Mucosa of descending colon (tissue), 3 donors: Measurements from ENCODE around the gene HEG1. TPM values are rescaled to one million over a fixed set of nuclear protein-coding genes. Genes with fewer than 3 reads are reported as not detected.
A peak's percentile ranks its signal among the peaks of the same experiment; 100 is the strongest.

Experiments
- ATAC-seq: fragments of 200-7000 bp; cut with Tn5 transposase; one replicate; pipeline ENCODE4 v1.9.1; 2020; ENCODE audit warnings: mild to moderate bottlenecking, moderate library complexity
- DNase-seq, 3 donors: peaks; one replicate each; pipeline ENCODE4 v3.0.0-alpha.2; 2020
- H3K36me3 ChIP-seq: fragments of 200-600 bp; one replicate; pipeline ENCODE4 v1.8.0; 2021; ENCODE audit warnings: low read depth, mild to moderate bottlenecking
- H3K4me1 ChIP-seq: fragments of 200-600 bp; one replicate; pipeline ENCODE4 v1.8.0; 2021; ENCODE audit warnings: low read depth, mild to moderate bottlenecking
- H3K4me3 ChIP-seq: fragments of 200-600 bp; one replicate; pipeline ENCODE4 v1.8.0; 2021; ENCODE audit warnings: mild to moderate bottlenecking
- H3K9me3 ChIP-seq: fragments of 200-600 bp; one replicate; pipeline ENCODE4 v1.8.0; 2021; ENCODE audit warnings: mild to moderate bottlenecking
- CTCF ChIP-seq: fragments of 200-600 bp; IDR thresholded peaks from one replicate; pipeline ENCODE4 v1.8.0; 2022; ENCODE audit warnings: antibody characterized with exemption, mild to moderate bottlenecking
- intact Hi-C, 2 donors: fragments of 100-400 bp; cut with DNase I in 1 of 2; cut with micrococcal nuclease in 1 of 2; formaldehyde crosslinking; loops; one replicate each; pipeline versions ENCODE4 v1.11.0 to v1.11.1; 2022; cut with DNase I, micrococcal nuclease
- total RNA-seq, 3 donors: library from RNA; stranded (reverse); fragmentation: NEBNext Ultra II Directional in 2 of 3; extraction: Animal tissue kit (Norgen Biotek cat#: 25700) in 2 of 3; gene quantifications; one replicate each; pipeline versions ENCODE4 v1.2.1 to v1.2.4, GENCODE V29; 2021 to 2023
- donor health status: DM: no; HTN: no; CAD: no; lungs with moderate emphysema.
- donor health status: DM: no; HTN: no; CAD: no.
- donor health status: DM: no; HTN: yes; CAD: no.

Gene HEG1
- total RNA-seq, 3 donors from 2014 or later = 7.4 to 45.3 (median 15.0) TPM

- Histone ChIP-seq H3K36me3 (no peaks in the 10 kb centered on the region), H3K9me3 (no peaks in the 10 kb centered on the region), H3K4me1 (peaks cover 6% of the 10 kb centered on the region), H3K4me3 (no peak overlapping the region)
- DNase-seq (no peak), ATAC-seq (no peak)
- intact Hi-C loops = no loop called here
- TF ChIP-seq CTCF = no peak
Observed at GRCh38 chr3:125045965-125046364, 9.8 kb downstream of the HEG1 start.

- no peak for ATAC-seq
- Histone ChIP-seq H3K4me1 (peaks cover 6% of the 10 kb centered on the region), H3K4me3 (no peak overlapping the region), H3K9me3 (no peaks in the 10 kb centered on the region), H3K36me3 (no peaks in the 10 kb centered on the region)
- no peak for DNase-seq
- intact Hi-C loops = no loop called here
- TF ChIP-seq CTCF = no peak
Observed at GRCh38 chr3:125045194-125045593, 10.6 kb downstream of the HEG1 start.

GRCh38 chr3:125043599-125044151, 12.1 kb downstream of the HEG1 start:
- no peaks in the 10 kb centered on the region for H3K9me3 ChIP-seq

GRCh38 chr3:125042725-125043406, 12.9 kb downstream of the HEG1 start:
- peaks cover 6% of the 10 kb centered on the region for H3K4me1 ChIP-seq
- peak in 1 of 3 donors; percentile 42 for DNase-seq
- no peaks in the 10 kb centered on the region for H3K36me3 ChIP-seq
- H3K4me3 ChIP-seq = no peak overlapping the region
- H3K9me3 ChIP-seq = no peaks in the 10 kb centered on the region
- ATAC-seq = no peak
- no peak for TF ChIP-seq CTCF
- intact Hi-C loops = no loop called here

More at GRCh38 chr3:125043599-125044151, 12.1 kb downstream of the HEG1 start:
- peak; percentile 93 for ATAC-seq
- H3K4me3 ChIP-seq = no peak overlapping the region
- intact Hi-C loops = no loop called here
- peak; percentile 66 to 73 (median 73) for DNase-seq
- no peaks in the 10 kb centered on the region for H3K36me3 ChIP-seq
- TF ChIP-seq CTCF = no peak
- peaks cover 6% of the 10 kb centered on the region for H3K4me1 ChIP-seq

- Histone ChIP-seq H3K4me1 (peaks cover 6% of the 10 kb centered on the region), H3K9me3 (no peaks in the 10 kb centered on the region), H3K36me3 (no peaks in the 10 kb centered on the region), H3K4me3 (no peak overlapping the region)
- DNase-seq (no peak), ATAC-seq (no peak)
- no peak for TF ChIP-seq CTCF
- intact Hi-C loops = no loop called here
Observed at GRCh38 chr3:125039131-125040100, 16.4 kb downstream of the HEG1 start.
